CD4-positive, alpha-beta T cell treated with Interleukin-17A for 1 hour (primary cell): ENCODE data around the gene PTGFRN.

ENCODE experiments used
- DNase-seq: peaks from one replicate; pipeline ENCODE4 v3.0.0-alpha.2; 2020

PTGFRN gene

GRCh38 chr1:116944613-116945012 is 34.9 kb downstream of the PTGFRN start:
- no peak for DNase-seq

GRCh38 chr1:116945421-116945820 is 35.7 kb downstream of the PTGFRN start:
- DNase-seq, result no peak

GRCh38 chr1:116945996-116946395 is 36.3 kb downstream of the PTGFRN start:
- no peak for DNase-seq

- no peak for DNase-seq
These were observed 37.6 kb downstream of the PTGFRN start for GRCh38 chr1:116947092-116947860.

GRCh38 chr1:116948046-116948445 is 38.3 kb downstream of the PTGFRN start:
- DNase-seq, result no peak

GRCh38 chr1:116948642-116949041 is 38.9 kb downstream of the PTGFRN start:
- no peak for DNase-seq

GRCh38 chr1:116949213-116949985 is 39.7 kb downstream of the PTGFRN start:
- DNase-seq, result no peak

GRCh38 chr1:116950517-116951199 is 40.9 kb downstream of the PTGFRN start:
- DNase-seq, result no peak

GRCh38 chr1:116951200-116951935 is 41.7 kb downstream of the PTGFRN start:
- no peak for DNase-seq

- DNase-seq, result no peak
These were observed 43.1 kb downstream of the PTGFRN start for GRCh38 chr1:116952738-116953275.

GRCh38 chr1:116954440-116954839 is 44.7 kb downstream of the PTGFRN start:
- DNase-seq, result no peak

- no peak for DNase-seq
These were observed 46.7 kb downstream of the PTGFRN start for GRCh38 chr1:116956378-116956777.

- no peak for DNase-seq
These were observed 47.9 kb downstream of the PTGFRN start for GRCh38 chr1:116957646-116958045.

GRCh38 chr1:116958110-116958509 is 48.4 kb downstream of the PTGFRN start:
- DNase-seq, result no peak

- DNase-seq, result no peak
These were observed 49.3 kb downstream of the PTGFRN start for GRCh38 chr1:116958977-116959376.

- no peak for DNase-seq
These were observed 51.9 kb downstream of the PTGFRN start for GRCh38 chr1:116961606-116962005.

GRCh38 chr1:116962987-116963639 is 53.4 kb downstream of the PTGFRN start:
- peak; percentile 37 for DNase-seq

GRCh38 chr1:116966791-116967190 is 57.1 kb downstream of the PTGFRN start:
- DNase-seq, result no peak

GRCh38 chr1:116968724-116969123 is 59.0 kb downstream of the PTGFRN start:
- DNase-seq, result no peak

- DNase-seq, result no peak
These were observed 61.6 kb downstream of the PTGFRN start for GRCh38 chr1:116971258-116971860.

GRCh38 chr1:116971965-116972673 is 62.4 kb downstream of the PTGFRN start:
- DNase-seq, result no peak
